DND-41 (cell line): ENCODE results near the gene GLRX2.
"Not testable (repeated sequence)": the region's sequence is repeated elsewhere in the genome, so short reads cannot be mapped to it uniquely, and the experiment has no call there.

Experiments used
- ATAC-seq: fragments of 200-7000 bp; cut with Tn5 transposase; 3 replicates; pipeline ENCODE4 v1.9.1; 2021; ENCODE audit warnings: low read depth; ENCODE audit not compliant: insufficient read depth
- DNase-seq: peaks from one replicate; pipeline ENCODE4 v3.0.0-alpha.2; 2020
- H2AFZ ChIP-seq: 2 replicates; pipeline ENCODE4 v1.6.0; 2012; ENCODE audit warnings: low read depth, low read length
- H3K27ac ChIP-seq: 2 replicates; pipeline ENCODE4 v1.5.1; 2012; ENCODE audit warnings: low read length, inconsistent platforms
- H3K27me3 ChIP-seq: fragments of 200-600 bp; sonication (generic); 2 replicates; pipeline ENCODE4 v1.6.0; 2012; ENCODE audit warnings: low read length, mild to moderate bottlenecking, inconsistent platforms; ENCODE audit not compliant: insufficient read depth, poor library complexity
- H3K36me3 ChIP-seq: 2 replicates; pipeline ENCODE4 v1.5.1; 2012; ENCODE audit warnings: low read length, inconsistent platforms; ENCODE audit not compliant: insufficient read depth
- H3K4me1 ChIP-seq: 2 replicates; pipeline ENCODE4 v1.5.1; 2012; ENCODE audit warnings: mild to moderate bottlenecking, low read length; ENCODE audit not compliant: insufficient read depth
- H3K4me2 ChIP-seq: 2 replicates; pipeline ENCODE4 v1.6.0; 2012; ENCODE audit warnings: mild to moderate bottlenecking, moderate library complexity, low read length, inconsistent platforms; ENCODE audit not compliant: insufficient read depth
- H3K4me3 ChIP-seq, 2 experiments: fragments of 200-600 bp in 1 of 2; shearing (Covaris generic) in 1 of 2; 2 replicates each; pipeline ENCODE4 v1.5.1; 2012 to 2016; ENCODE audit warnings: inconsistent platforms in 2 of 2, low read length in 2 of 2, mild to moderate bottlenecking in 2 of 2, low read depth in 1 of 2, moderate library complexity in 1 of 2
- H3K79me2 ChIP-seq: 2 replicates; pipeline ENCODE4 v1.6.0; 2012; ENCODE audit warnings: low read length, inconsistent platforms; ENCODE audit not compliant: insufficient read depth
- H3K9ac ChIP-seq: 2 replicates; pipeline ENCODE4 v1.6.0; 2012; ENCODE audit warnings: low read depth, mild to moderate bottlenecking, inconsistent platforms, low read length, moderate library complexity
- H3K9me3 ChIP-seq: 2 replicates; pipeline ENCODE4 v1.5.1; 2012; ENCODE audit warnings: low read length, moderate library complexity, mild to moderate bottlenecking, inconsistent platforms; ENCODE audit not compliant: insufficient read depth, severe bottlenecking
- H4K20me1 ChIP-seq: 2 replicates; pipeline ENCODE4 v1.6.0; 2012; ENCODE audit warnings: low read length; ENCODE audit not compliant: insufficient read depth
- EZH2 ChIP-seq: IDR thresholded peaks from 3 replicates; pipeline ENCODE4 v1.6.1; 2012; ENCODE audit warnings: borderline replicate concordance, low read depth, mild to moderate bottlenecking, moderate library complexity, low read length, inconsistent platforms; ENCODE audit not compliant: severe bottlenecking
- TF ChIP-seq, protein P1 (sequence below): IDR thresholded peaks from 2 replicates; pipeline ENCODE4 v1.5.1; 2012; ENCODE audit warnings: borderline replicate concordance, low read length, moderate library complexity, mild to moderate bottlenecking; ENCODE audit not compliant: poor library complexity, severe bottlenecking; ENCODE audit errors: extremely low read depth

GLRX2 gene

DNA sequence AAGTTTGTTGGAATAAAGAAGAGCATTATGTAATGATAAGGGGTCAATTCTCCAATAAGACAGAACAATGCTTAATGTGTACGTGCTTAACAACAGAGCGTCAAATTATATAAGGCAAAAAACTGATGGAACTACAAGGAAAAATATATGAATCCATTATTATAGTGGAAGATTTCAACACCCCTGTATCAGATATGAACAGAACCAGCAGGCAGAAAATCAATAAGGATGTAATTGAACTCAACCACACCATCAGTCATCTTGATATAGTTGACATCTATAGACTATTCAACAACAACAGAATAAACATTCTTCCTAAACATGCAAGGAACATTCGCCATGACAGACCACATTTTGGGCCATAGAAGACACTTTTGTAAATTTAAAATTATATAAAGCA lies 13.0 kb upstream of the GLRX2 start:
- H3K9ac ChIP-seq, result no peak overlapping the region
- no peaks in the 10 kb centered on the region for H3K9me3 ChIP-seq
- ATAC-seq (no peak), DNase-seq (no peak)
- no peak overlapping the region for H3K27ac ChIP-seq
- H3K27me3 ChIP-seq, result peaks cover 4% of the 10 kb centered on the region
- H3K4me1 ChIP-seq, result peaks cover 16% of the 10 kb centered on the region
- no peak overlapping the region for H3K4me3 ChIP-seq
- H4K20me1 ChIP-seq, result no peaks in the 10 kb centered on the region
- TF ChIP-seq, protein P1, sequence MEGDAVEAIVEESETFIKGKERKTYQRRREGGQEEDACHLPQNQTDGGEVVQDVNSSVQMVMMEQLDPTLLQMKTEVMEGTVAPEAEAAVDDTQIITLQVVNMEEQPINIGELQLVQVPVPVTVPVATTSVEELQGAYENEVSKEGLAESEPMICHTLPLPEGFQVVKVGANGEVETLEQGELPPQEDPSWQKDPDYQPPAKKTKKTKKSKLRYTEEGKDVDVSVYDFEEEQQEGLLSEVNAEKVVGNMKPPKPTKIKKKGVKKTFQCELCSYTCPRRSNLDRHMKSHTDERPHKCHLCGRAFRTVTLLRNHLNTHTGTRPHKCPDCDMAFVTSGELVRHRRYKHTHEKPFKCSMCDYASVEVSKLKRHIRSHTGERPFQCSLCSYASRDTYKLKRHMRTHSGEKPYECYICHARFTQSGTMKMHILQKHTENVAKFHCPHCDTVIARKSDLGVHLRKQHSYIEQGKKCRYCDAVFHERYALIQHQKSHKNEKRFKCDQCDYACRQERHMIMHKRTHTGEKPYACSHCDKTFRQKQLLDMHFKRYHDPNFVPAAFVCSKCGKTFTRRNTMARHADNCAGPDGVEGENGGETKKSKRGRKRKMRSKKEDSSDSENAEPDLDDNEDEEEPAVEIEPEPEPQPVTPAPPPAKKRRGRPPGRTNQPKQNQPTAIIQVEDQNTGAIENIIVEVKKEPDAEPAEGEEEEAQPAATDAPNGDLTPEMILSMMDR, result no peak
- H2AFZ ChIP-seq, result no peak overlapping the region
- H3K79me2 ChIP-seq, result peaks cover 12% of the 10 kb centered on the region
- H3K36me3 ChIP-seq, result no peaks in the 10 kb centered on the region
- no peak overlapping the region for H3K4me2 ChIP-seq

DNA sequence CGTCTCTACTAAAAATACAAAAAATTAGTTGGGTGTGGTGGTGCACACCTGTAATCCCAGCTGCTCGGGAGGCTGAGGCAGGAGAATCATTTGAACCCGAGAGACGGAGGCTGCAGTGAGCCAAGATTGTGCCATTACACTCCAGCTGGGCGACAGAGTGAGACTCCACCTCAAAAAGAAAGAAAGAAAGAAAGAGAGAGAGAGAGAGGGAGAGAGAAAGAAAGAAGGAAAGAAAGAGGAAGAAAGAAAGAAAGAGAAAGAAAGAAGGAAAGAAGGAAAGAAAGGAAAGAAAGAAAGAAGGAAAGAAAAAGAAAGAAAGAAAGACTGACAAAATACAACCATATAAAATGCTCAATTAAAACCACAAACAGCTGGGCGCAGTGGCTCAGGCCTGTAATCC lies 12.0 kb upstream of the GLRX2 start:
- not testable (repeated sequence) for H2AFZ ChIP-seq, H3K27ac ChIP-seq, H3K4me2 ChIP-seq, H3K4me3 ChIP-seq, H3K79me2 ChIP-seq, H4K20me1 ChIP-seq, H3K27me3 ChIP-seq, H3K36me3 ChIP-seq, H3K9me3 ChIP-seq, DNase-seq, H3K9ac ChIP-seq, ATAC-seq
- peaks cover 13% of the 10 kb centered on the region for H3K4me1 ChIP-seq

DNA sequence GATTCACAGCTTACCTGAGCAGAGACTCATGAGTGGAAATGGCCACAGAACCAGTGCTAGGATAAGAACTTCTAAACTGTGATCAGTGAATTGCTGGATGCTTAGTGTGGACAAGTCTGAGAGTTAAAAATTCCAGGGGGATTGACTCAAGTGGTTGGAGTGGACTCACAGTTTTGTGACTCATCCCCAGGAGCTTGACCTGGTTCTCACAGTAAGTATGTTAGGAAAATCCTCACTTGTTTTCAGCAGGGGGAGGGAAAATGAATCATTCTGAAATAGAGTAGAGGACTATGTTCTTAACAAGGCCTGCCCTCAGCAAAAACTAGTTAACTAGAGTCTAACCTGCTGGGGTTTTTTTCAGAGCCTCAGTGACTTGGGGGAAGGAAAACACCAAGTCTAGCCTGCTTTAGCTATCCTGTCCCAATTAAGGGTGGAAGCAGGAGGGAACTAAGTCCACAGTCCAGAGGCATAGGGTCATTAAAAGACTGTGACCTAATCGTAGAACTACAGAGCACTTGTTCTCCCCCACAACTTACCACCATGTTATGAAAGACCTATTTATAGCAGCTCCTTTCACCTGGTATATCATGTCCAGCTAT lies 10.5 kb upstream of the GLRX2 start:
- no peak overlapping the region for H3K4me3 ChIP-seq
- H3K9me3 ChIP-seq, result no peaks in the 10 kb centered on the region
- ATAC-seq (no peak), DNase-seq (no peak)
- no peak for TF ChIP-seq EZH2
- TF ChIP-seq, protein P1, result no peak
- H2AFZ ChIP-seq, result no peak overlapping the region
- no peaks in the 10 kb centered on the region for H3K36me3 ChIP-seq
- H3K9ac ChIP-seq, result no peak overlapping the region
- no peak overlapping the region for H3K27ac ChIP-seq
- H3K27me3 ChIP-seq, result peaks cover 4% of the 10 kb centered on the region
- no peak overlapping the region for H3K4me2 ChIP-seq
- H4K20me1 ChIP-seq, result no peaks in the 10 kb centered on the region
- no peaks in the 10 kb centered on the region for H3K79me2 ChIP-seq
- peaks cover 4% of the 10 kb centered on the region for H3K4me1 ChIP-seq

DNA sequence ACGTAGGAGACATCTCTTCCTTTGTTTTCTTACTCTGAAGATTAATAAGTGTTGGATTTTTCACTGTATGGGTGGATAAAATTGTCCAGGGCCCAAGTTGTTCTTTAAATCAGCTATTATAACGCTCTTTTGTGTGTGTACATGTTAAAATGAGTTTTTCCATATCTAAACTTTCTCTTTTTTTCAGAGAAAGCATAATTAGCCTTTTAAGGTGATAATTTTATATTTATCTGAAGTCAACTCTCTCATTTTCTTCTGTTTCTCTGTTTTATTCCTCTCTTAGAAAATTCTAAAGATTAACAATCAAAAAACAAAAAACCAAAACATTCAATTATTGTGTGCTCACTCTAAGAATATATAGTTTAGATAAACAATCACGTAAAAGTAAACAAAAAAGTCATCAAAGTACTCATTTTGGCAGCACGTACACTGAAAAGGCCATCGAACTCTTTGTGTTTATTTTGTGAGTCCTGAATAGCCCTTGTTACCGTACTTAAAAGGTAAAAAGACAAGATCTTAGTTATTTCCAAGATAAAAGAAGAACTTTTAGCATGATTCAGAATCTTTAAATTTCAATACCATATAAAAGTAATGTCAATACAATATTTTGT lies 9.4 kb upstream of the GLRX2 start:
- Histone ChIP-seq H2AFZ (no peak overlapping the region), H3K9me3 (no peaks in the 10 kb centered on the region), H3K4me3 (no peak overlapping the region), H3K27ac (no peak overlapping the region), H3K79me2 (no peaks in the 10 kb centered on the region), H4K20me1 (no peaks in the 10 kb centered on the region), H3K9ac (no peak overlapping the region), H3K4me1 (no peaks in the 10 kb centered on the region; the same call in 1 of the 2 replicates), H3K36me3 (no peaks in the 10 kb centered on the region), H3K4me2 (no peak overlapping the region), H3K27me3 (no peaks in the 10 kb centered on the region)
- TF ChIP-seq, protein P1, result no peak
- TF ChIP-seq EZH2, result no peak
- DNase-seq (no peak), ATAC-seq (no peak)
